ENCODE data around the gene OR52M1. TPM values are rescaled to one million over a fixed set of nuclear protein-coding genes. Genes with fewer than 3 reads are reported as not detected.

Gene OR52M1, protein sequence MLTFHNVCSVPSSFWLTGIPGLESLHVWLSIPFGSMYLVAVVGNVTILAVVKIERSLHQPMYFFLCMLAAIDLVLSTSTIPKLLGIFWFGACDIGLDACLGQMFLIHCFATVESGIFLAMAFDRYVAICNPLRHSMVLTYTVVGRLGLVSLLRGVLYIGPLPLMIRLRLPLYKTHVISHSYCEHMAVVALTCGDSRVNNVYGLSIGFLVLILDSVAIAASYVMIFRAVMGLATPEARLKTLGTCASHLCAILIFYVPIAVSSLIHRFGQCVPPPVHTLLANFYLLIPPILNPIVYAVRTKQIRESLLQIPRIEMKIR
- not detected for total RNA-seq

- no peak within 1 kb of the TSS for H3K4me3 ChIP-seq
- intact Hi-C loops (cut with DNase I) = no loop called here
- no peak within 1 kb of the TSS for H3K27ac ChIP-seq
- TF ChIP-seq CTCF (IDR thresholded peaks at IDR 0.05) (no peak), POLR2A (IDR thresholded peaks at IDR 0.05) (no peak)
- H3K27me3 ChIP-seq = no peaks in the 10 kb centered on the region
- WGBS, 2 donors = 76 to 89% methylated on average over 5 of the region's 5 CpGs
- H3K9me3 ChIP-seq = no peaks in the 10 kb centered on the region
- no peaks in the 10 kb centered on the region for H3K36me3 ChIP-seq
- DNase-seq = no peak
- no peaks in the 10 kb centered on the region for H3K4me1 ChIP-seq
Observed at GRCh38 chr11:4544891-4545290, at the start of gene OR52M1. TSS of gene OR52M1 (plus strand) at chr11:4545191. CDS start at chr11:4545191, 0 bp downstream.

DNA sequence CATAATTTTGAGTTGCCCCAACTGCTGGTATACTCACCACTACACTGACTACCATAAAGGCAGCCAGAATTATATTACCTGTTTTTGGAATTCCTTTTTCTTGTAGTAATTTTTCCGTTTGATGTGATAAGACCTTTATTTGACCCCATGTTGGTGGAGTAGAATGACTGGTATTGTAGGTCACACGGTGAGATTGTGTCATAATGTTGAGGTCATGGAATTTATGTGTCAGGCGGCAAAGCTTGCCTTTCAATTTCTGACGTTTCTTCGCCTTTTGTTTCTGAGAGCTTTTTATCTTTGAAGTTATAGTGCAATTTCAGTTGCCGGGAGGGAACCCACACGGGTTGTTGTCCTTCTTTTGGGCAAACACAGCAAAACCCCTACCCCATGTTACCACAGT, 49.5 kb upstream of the OR52M1 start:
- no peak for DNase-seq
- Histone ChIP-seq H3K4me1 (peaks cover 0 to 24% (median 0%) of the 10 kb centered on the region in 3 donors), H3K27me3 (peaks cover 0 to 17% (median 0%) of the 10 kb centered on the region in 4 donors), H3K27ac (no peak overlapping the region), H3K9me3 (no peaks in the 10 kb centered on the region), H3K4me3 (no peak overlapping the region), H3K36me3 (no peaks in the 10 kb centered on the region)
- WGBS, 2 donors = 51 to 57% methylated on average over 7 of the region's 7 CpGs
- intact Hi-C loops (cut with DNase I) = loop anchor here (5.0 kb wide), 1 partner anchor 313 kb away; no protein-coding TSS in a partner anchor
- no peak for TF ChIP-seq CTCF (IDR thresholded peaks at IDR 0.05)
- no peak for TF ChIP-seq POLR2A (IDR thresholded peaks at IDR 0.05)

DNA sequence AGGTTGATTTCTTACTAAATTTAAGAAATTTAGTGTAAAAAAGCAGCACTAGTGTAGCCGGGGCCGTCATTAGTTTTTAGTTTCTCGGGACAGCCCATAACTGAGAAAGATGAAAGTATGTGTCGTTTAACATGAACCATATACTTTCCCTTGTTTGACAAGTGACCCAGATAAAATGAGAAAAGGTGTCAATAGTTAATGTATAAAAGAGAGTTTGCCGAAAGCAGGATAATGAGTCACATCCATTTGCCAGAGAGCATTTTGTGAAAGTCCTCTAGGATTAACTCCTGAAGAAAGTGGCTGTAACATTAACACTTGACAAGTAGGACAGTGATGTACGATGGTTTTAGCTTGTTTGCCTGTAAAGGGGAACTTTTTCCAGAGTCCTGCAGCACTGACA, 49.0 kb upstream of the OR52M1 start:
- DNase-seq = no peak
- Histone ChIP-seq H3K27me3 (peaks cover 0 to 17% (median 0%) of the 10 kb centered on the region in 4 donors), H3K4me3 (no peak overlapping the region), H3K36me3 (no peaks in the 10 kb centered on the region), H3K4me1 (peaks cover 0 to 24% (median 0%) of the 10 kb centered on the region in 3 donors), H3K27ac (no peak overlapping the region), H3K9me3 (no peaks in the 10 kb centered on the region)
- whole genome bisulfite sequencing, 2 donors = 47 to 64% methylated on average over 6 of the region's 6 CpGs
- TF ChIP-seq CTCF (IDR thresholded peaks at IDR 0.05) (no peak), POLR2A (IDR thresholded peaks at IDR 0.05) (no peak)
- intact Hi-C loops (cut with DNase I) = loop anchor here (5.0 kb wide), 1 partner anchor 314 kb away; no protein-coding TSS in a partner anchor

DNA sequence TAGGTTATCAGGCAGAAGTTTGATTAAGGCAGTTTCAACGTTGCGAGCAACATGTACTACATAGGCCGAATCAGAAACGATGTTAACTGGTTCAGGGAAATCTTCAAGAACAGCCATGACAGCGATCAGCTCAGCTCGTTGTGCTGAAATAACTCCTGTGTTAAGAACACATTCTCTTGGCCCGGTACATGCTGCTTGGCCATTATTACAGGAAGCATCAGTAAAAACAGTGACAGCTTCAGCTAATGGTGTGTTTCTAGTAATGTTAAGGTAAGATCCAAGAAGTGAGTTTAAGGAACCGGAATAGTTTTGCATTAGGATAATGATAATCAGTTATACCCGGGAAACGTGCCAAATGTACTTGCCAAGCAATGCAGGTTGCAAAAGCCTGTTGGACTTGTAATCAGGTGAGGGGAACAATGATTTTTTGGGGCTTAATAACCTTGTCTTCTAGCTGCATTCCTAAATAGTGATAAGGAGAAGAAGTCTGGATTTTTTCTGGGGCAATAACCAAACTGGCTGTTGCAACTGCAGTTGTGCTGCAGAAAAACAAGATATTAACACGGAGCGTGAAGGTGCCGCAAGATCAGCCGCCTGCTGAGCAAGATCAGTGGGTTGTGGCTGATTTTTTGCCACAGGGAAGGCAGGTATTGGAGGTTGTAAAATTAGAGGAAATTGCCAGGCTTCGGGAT, 48.3 kb upstream of the OR52M1 start:
- H3K27me3 ChIP-seq = peaks cover 0 to 17% (median 0%) of the 10 kb centered on the region in 4 donors
- TF ChIP-seq CTCF (IDR thresholded peaks at IDR 0.05) (no peak), POLR2A (IDR thresholded peaks at IDR 0.05) (no peak)
- DNase-seq = no peak
- peaks cover 0 to 24% (median 0%) of the 10 kb centered on the region in 3 donors for H3K4me1 ChIP-seq
- H3K27ac ChIP-seq = no peak overlapping the region
- no peak overlapping the region for H3K4me3 ChIP-seq
- H3K36me3 ChIP-seq = no peaks in the 10 kb centered on the region
- intact Hi-C loops (cut with DNase I) = loop anchor here (5.0 kb wide), 1 partner anchor 314 kb away; no protein-coding TSS in a partner anchor
- H3K9me3 ChIP-seq = no peaks in the 10 kb centered on the region
- 23 to 52% methylated on average over 15 of the region's 15 CpGs for WGBS, 2 donors

DNA sequence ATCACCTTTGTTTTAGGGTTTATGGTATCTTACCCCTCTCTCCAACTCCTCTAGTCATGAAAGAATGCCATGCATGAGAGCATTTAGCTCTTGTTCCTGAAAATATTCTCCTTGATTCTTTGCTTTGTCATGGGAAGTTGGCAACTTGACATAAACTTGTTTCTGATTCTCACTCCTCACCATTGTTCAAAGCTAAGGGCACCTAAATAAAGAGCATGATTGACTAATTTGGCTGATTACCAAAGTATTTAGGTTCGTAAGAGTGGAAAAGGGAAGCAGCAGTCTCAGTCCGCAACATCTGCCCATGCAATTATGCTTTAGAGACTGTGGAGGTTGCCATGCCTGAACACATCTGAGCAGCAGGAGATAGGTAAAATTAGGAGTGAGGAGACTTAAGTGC, 36.1 kb upstream of the OR52M1 start:
- TF ChIP-seq POLR2A (IDR thresholded peaks at IDR 0.05) = no peak
- TF ChIP-seq CTCF (IDR thresholded peaks at IDR 0.05) = no peak
- Histone ChIP-seq H3K27ac (no peak overlapping the region), H3K4me3 (no peak overlapping the region), H3K4me1 (peaks cover 0 to 11% (median 0%) of the 10 kb centered on the region in 3 donors), H3K9me3 (no peaks in the 10 kb centered on the region), H3K36me3 (no peaks in the 10 kb centered on the region), H3K27me3 (peaks cover 0 to 5% (median 0%) of the 10 kb centered on the region in 4 donors)
- DNase-seq = no peak
- WGBS, 2 donors = 38 to 48% methylated on average over 2 of the region's 2 CpGs
- intact Hi-C loops (cut with DNase I) = no loop called here
